H1 (cell line): ENCODE results near the gene SPATA33. TPM values are rescaled to one million over a fixed set of nuclear protein-coding genes. Genes with fewer than 3 reads are reported as not detected.

Experiments used
- CTCF ChIA-PET: fragments of 300-600 bp; sonication (Branson Sonifier 250); formaldehyde crosslinking; loops from one replicate; lab custom pipeline; 2021; ENCODE audit not compliant: partially characterized antibody; lab: Charles Lee
- POLR2A ChIA-PET: fragments of 300-600 bp; sonication (Branson Sonifier 250); formaldehyde crosslinking; loops from one replicate; lab custom pipeline; 2021; ENCODE audit warnings: inconsistent platforms; ENCODE audit not compliant: partially characterized antibody; lab: Charles Lee
- DNase-seq, 2 experiments: peaks; one replicate each; pipeline versions ENCODE4 v3.0.0 to v3.0.0-alpha.2; 2010 to 2022; ENCODE audit warnings: low spot score in 2 of 2, low read depth in 1 of 2, mixed read lengths in 1 of 2
- FAIRE-seq: peaks from 2 replicates; lab custom pipeline; 2011; peaks lifted over from hg19 to GRCh38; lab: Jason Lieb, UNC
- H2AFZ ChIP-seq: 2 replicates; pipeline ENCODE4 v1.8.1; 2012; ENCODE audit warnings: low read length, inconsistent platforms
- H2AK5ac ChIP-seq: 2 replicates; pipeline ENCODE4 v1.6.1; 2013; ENCODE audit warnings: low read depth, low read length
- H2BK120ac ChIP-seq: replicated peaks from 2 replicates; pipeline ENCODE3; 2013; ENCODE audit warnings: low read depth, low read length, inconsistent platforms
- H2BK12ac ChIP-seq: 2 replicates; pipeline ENCODE4 v1.6.1; 2013; ENCODE audit warnings: low read depth, low read length
- H2BK15ac ChIP-seq: 2 replicates; pipeline ENCODE4 v1.6.1; 2013; ENCODE audit warnings: low read length
- H2BK20ac ChIP-seq: 2 replicates; pipeline ENCODE4 v1.6.1; 2013; ENCODE audit warnings: low read length
- H2BK5ac ChIP-seq: 2 replicates; pipeline ENCODE4 v1.6.1; 2013; ENCODE audit warnings: low read depth, low read length
- H3K14ac ChIP-seq: 2 replicates; pipeline ENCODE4 v1.6.1; 2013; ENCODE audit warnings: inconsistent platforms; ENCODE audit not compliant: insufficient read length
- H3K18ac ChIP-seq: 2 replicates; pipeline ENCODE4 v1.6.1; 2013; ENCODE audit warnings: low read length; ENCODE audit errors: extremely low read depth
- H3K23ac ChIP-seq: 2 replicates; pipeline ENCODE4 v1.6.1; 2013; ENCODE audit warnings: inconsistent platforms; ENCODE audit not compliant: insufficient read length
- H3K23me2 ChIP-seq: 2 replicates; pipeline ENCODE4 v1.6.1; 2013; ENCODE audit warnings: low read depth, low read length
- H3K27ac ChIP-seq: 2 replicates; pipeline ENCODE4 v1.6.1; 2011; ENCODE audit warnings: low read depth, low read length, inconsistent platforms
- H3K27me3 ChIP-seq, 4 experiments: replicated peaks in 1 of 4; 1 replicate in 1 of 4; 2 replicates in 3 of 4; pipeline versions ENCODE4 v1.6.1 to v1.8.1; 2011 to 2013; ENCODE audit warnings: low read length in 3 of 4, mild to moderate bottlenecking in 3 of 4, inconsistent platforms in 2 of 4, mixed read lengths in 2 of 4, moderate library complexity in 1 of 4; ENCODE audit not compliant: control insufficient read depth in 3 of 4, insufficient read depth in 3 of 4; ENCODE audit errors: extremely low read depth in 1 of 4
- H3K36me3 ChIP-seq, 4 experiments: 2 replicates each; pipeline versions ENCODE4 v1.6.1 to v1.8.1; 2011 to 2013; ENCODE audit warnings: mild to moderate bottlenecking in 4 of 4, low read length in 3 of 4, moderate library complexity in 2 of 4, control low read depth in 1 of 4, inconsistent platforms in 1 of 4; ENCODE audit not compliant: insufficient read depth in 4 of 4, control insufficient read depth in 2 of 4
- H3K4ac ChIP-seq: replicated peaks from 2 replicates; pipeline ENCODE3; 2013; ENCODE audit warnings: low read length, low read depth, mixed read lengths, inconsistent platforms; ENCODE audit not compliant: insufficient read length
- H3K4me1 ChIP-seq, 4 experiments: replicated peaks in 1 of 4; 1 replicate in 1 of 4; 2 replicates in 3 of 4; pipeline versions ENCODE4 v1.6.1 to v1.8.1; 2011 to 2013; ENCODE audit warnings: low read length in 3 of 4, inconsistent platforms in 2 of 4, mixed read lengths in 1 of 4; ENCODE audit not compliant: insufficient read depth in 4 of 4, control insufficient read depth in 3 of 4
- H3K4me2 ChIP-seq, 2 experiments: 2 replicates each; pipeline versions ENCODE4 v1.6.1 to v1.8.1; 2011 to 2013; ENCODE audit warnings: low read depth in 2 of 2, low read length in 2 of 2, control low read depth in 1 of 2, inconsistent platforms in 1 of 2, mild to moderate bottlenecking in 1 of 2; ENCODE audit not compliant: insufficient read depth in 1 of 2
- H3K4me3 ChIP-seq, 4 experiments: fragments of 200-600, 300-600 bp in 1 of 4; sonication (generic), shearing (Covaris generic), sonication (Bioruptor Twin) in 1 of 4; 2 replicates each; pipeline versions ENCODE4 v1.5.1 to v1.8.1; 2011 to 2016; ENCODE audit warnings: low read length in 4 of 4, low read depth in 3 of 4, control low read depth in 2 of 4, inconsistent platforms in 2 of 4, mild to moderate bottlenecking in 2 of 4, mixed read lengths in 1 of 4, moderate library complexity in 1 of 4; ENCODE audit not compliant: insufficient read depth in 2 of 4; ENCODE audit errors: extremely low read depth in 1 of 4
- H3K56ac ChIP-seq: replicated peaks from 2 replicates; pipeline ENCODE3; 2013; ENCODE audit warnings: low read depth, mild to moderate bottlenecking, mixed read lengths, low read length, inconsistent platforms; ENCODE audit not compliant: insufficient read length
- H3K79me1 ChIP-seq: 2 replicates; pipeline ENCODE4 v1.6.1; 2013; ENCODE audit warnings: low read depth, low read length, control low read depth
- H3K79me2 ChIP-seq, 2 experiments: 2 replicates each; pipeline versions ENCODE4 v1.6.1 to v1.8.1; 2012 to 2013; ENCODE audit warnings: low read length in 2 of 2, mild to moderate bottlenecking in 2 of 2, inconsistent platforms in 1 of 2; ENCODE audit not compliant: insufficient read depth in 2 of 2, control insufficient read depth in 1 of 2
- H3K9ac ChIP-seq, 4 experiments: replicated peaks in 1 of 4; 1 replicate in 1 of 4; 2 replicates in 3 of 4; pipeline versions ENCODE4 v1.6.1 to v1.8.1; 2011 to 2013; ENCODE audit warnings: low read depth in 3 of 4, low read length in 3 of 4, control low read depth in 2 of 4, mild to moderate bottlenecking in 2 of 4, moderate library complexity in 2 of 4, inconsistent platforms in 1 of 4; ENCODE audit errors: extremely low read depth in 1 of 4
- H3K9me3 ChIP-seq, 2 experiments: 2 replicates each; pipeline versions ENCODE4 v1.6.1 to v1.8.1; 2012 to 2013; ENCODE audit warnings: mild to moderate bottlenecking in 2 of 2, moderate library complexity in 2 of 2, control low read depth in 1 of 2, inconsistent platforms in 1 of 2, low read depth in 1 of 2, low read length in 1 of 2, mixed read lengths in 1 of 2; ENCODE audit not compliant: insufficient read depth in 2 of 2
- H4K20me1 ChIP-seq, 2 experiments: replicated peaks in 1 of 2; 2 replicates each; pipeline versions ENCODE3 to v1.8.1; 2011 to 2013; ENCODE audit warnings: inconsistent platforms in 2 of 2, low read length in 2 of 2, mild to moderate bottlenecking in 1 of 2; ENCODE audit not compliant: insufficient read depth in 2 of 2, control insufficient read depth in 1 of 2
- H4K5ac ChIP-seq: 2 replicates; pipeline ENCODE4 v1.6.1; 2013; ENCODE audit warnings: low read length, low read depth, mixed read lengths, inconsistent platforms; ENCODE audit not compliant: insufficient read length
- H4K8ac ChIP-seq: 2 replicates; pipeline ENCODE4 v1.8.0; 2013; ENCODE audit warnings: mild to moderate bottlenecking, moderate library complexity, low read length, inconsistent platforms; ENCODE audit not compliant: insufficient read depth; ENCODE audit errors: extremely low read depth
- H4K91ac ChIP-seq: replicated peaks from 2 replicates; pipeline ENCODE3; 2013; ENCODE audit warnings: low read length, mixed read lengths, inconsistent platforms; ENCODE audit not compliant: insufficient read length
- CBX5 ChIP-seq: fragments of 300-800, 300-1000 bp; sonication (generic); IDR thresholded peaks from 2 replicates; pipeline ENCODE4 v1.7.1; 2016; ENCODE audit warnings: antibody characterized with exemption, low read length, low read depth
- CHD1 ChIP-seq: IDR thresholded peaks from 2 replicates; pipeline ENCODE4 v1.6.1; 2012; ENCODE audit warnings: low read depth, low read length, improper control_type of control experiment
- CREB1 ChIP-seq: IDR thresholded peaks from 2 replicates; pipeline ENCODE4 v1.6.1; 2012; ENCODE audit warnings: inconsistent platforms
- CTBP2 ChIP-seq: IDR thresholded peaks from 2 replicates; pipeline ENCODE4 v1.7.0; 2011; ENCODE audit warnings: borderline replicate concordance, mild to moderate bottlenecking, moderate library complexity, mixed read lengths, low read length; ENCODE audit not compliant: insufficient read depth, insufficient read length
- GTF2F1 ChIP-seq: IDR thresholded peaks from 2 replicates; pipeline ENCODE4 v1.6.1; 2012; ENCODE audit warnings: low read depth, low read length, improper control_type of control experiment, borderline replicate concordance
- JUN ChIP-seq: IDR thresholded peaks from 2 replicates; pipeline ENCODE4 v1.6.1; 2011; ENCODE audit warnings: low read depth, mild to moderate bottlenecking, improper control_type of control experiment, low read length
- JUND ChIP-seq: IDR thresholded peaks from 2 replicates; pipeline ENCODE4 v1.6.1; 2011; ENCODE audit warnings: mild to moderate bottlenecking, improper control_type of control experiment, low read length
- NRF1 ChIP-seq: IDR thresholded peaks from 2 replicates; pipeline ENCODE4 v1.6.1; 2011; ENCODE audit warnings: mild to moderate bottlenecking, low read depth, low read length, improper control_type of control experiment
- SAP30 ChIP-seq: fragments of 300-600 bp; sonication (generic); IDR thresholded peaks from 2 replicates; pipeline ENCODE4 v1.7.1; 2012; ENCODE audit warnings: low read length, moderate library complexity, mild to moderate bottlenecking, inconsistent platforms; ENCODE audit not compliant: insufficient read depth, insufficient replicate concordance
- TAF1 ChIP-seq: IDR thresholded peaks from 2 replicates; pipeline ENCODE4 v1.6.1; 2011; ENCODE audit warnings: mild to moderate bottlenecking, low read depth, low read length
- WGBS, 2 experiments: shearing (Covaris generic) in 1 of 2; methylation state at CpG; one replicate each; pipeline versions ENCODE4 v1.1.6 to v1.1.7; 2013 to 2015; ENCODE audit warnings: low lambda C conversion rate in 2 of 2, mixed read lengths in 2 of 2, inconsistent platforms in 1 of 2, low coverage in 1 of 2, missing lambda C conversion rate in 1 of 2; ENCODE audit not compliant: insufficient replicate concordance in 2 of 2, insufficient coverage in 1 of 2, insufficient read length in 1 of 2; ENCODE audit errors: extremely low coverage in 1 of 2, missing lambda C conversion rate in 1 of 2; 5-methylcytosine and 5-hydroxymethylcytosine counted together
- polyA plus RNA-seq, 7 experiments: library from polyadenylated mRNA; depleted of rRNA in 3 of 7; stranded (reverse) in 5 of 7; unstranded in 2 of 7; fragments of >200 nt in 5 of 7; fragments of 200-250 nt in 2 of 7; gene quantifications; 1 replicate in 5 of 7; 2 replicates in 1 of 7; 4 replicates in 1 of 7; pipeline versions ENCODE4 v1.2.1 to v1.2.3, GENCODE V29; 2011 to 2013; ENCODE audit warnings: missing spikeins in 2 of 7, mixed read lengths in 2 of 7
- total RNA-seq: library from RNA; stranded (reverse); fragmentation: NEBNext Ultra II Directional; extraction: Animal tissue kit (Norgen Biotek cat#: 25700); gene quantifications from 2 replicates; pipeline ENCODE4 v1.2.1, GENCODE V29; 2021
- TF ChIP-seq, protein P1 (sequence below): IDR thresholded peaks from 2 replicates; pipeline ENCODE4 v1.6.1; 2012; ENCODE audit warnings: inconsistent platforms
- TF ChIP-seq, protein P2 (sequence below): IDR thresholded peaks from 2 replicates; pipeline ENCODE4 v1.6.1; 2011; ENCODE audit warnings: low read length, improper control_type of control experiment

SPATA33 gene
- total and polyA plus RNA-seq, 2 of the 8 experiments (the other 6 are each of a cell fraction or from before 2014, with no cell fraction given), result 5.4 to 16.9 TPM

DNA sequence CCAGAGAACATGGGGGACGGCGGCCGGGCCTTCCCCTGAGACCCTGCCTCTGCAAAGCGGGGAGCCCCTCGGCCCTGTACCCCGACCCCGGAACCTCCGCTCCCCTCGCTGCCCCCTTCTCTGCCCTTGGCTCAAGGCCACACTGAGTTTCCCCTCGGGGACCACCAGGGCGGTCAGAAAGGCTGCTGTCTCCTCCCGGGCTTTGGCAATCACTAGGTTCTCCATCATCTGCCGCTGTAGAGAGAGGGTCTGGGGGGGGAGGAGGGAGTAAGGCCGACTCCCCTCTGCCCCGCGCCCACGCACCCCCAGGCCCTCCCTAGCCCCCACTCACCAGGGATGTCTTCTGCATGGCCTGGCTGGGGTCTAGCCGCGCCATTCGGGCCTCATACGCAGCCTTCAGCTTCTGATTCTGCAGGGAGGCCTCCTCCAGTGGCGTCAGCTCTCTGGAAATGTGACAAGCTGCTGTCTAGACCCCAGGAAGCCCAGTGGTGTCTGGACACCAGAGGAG is 54.7 kb downstream of the SPATA33 start:
- no peaks in the 10 kb centered on the region for H3K79me2 ChIP-seq
- H3K27ac ChIP-seq, result no peak overlapping the region
- no peak overlapping the region for H2AFZ ChIP-seq
- no peaks in the 10 kb centered on the region for H3K9me3 ChIP-seq
- 0 out of 2 replicates have a peak overlapping the region, but pooled peaks have one; percentile 44 for H2BK5ac ChIP-seq
- H3K23ac ChIP-seq, result no peak overlapping the region
- H3K4ac ChIP-seq, result no peak overlapping the region
- peak overlapping the region; percentile 8 to 83 (median 68); a peak in 6 of 7 replicates for H3K9ac ChIP-seq
- no peak overlapping the region for H2BK120ac ChIP-seq
- peaks cover 0 to 6% (median 1%) of the 10 kb centered on the region in 4 experiments; a peak in 4 of 7 replicates for H3K27me3 ChIP-seq
- DNase-seq (no peak), FAIRE-seq (no peak)
- ChIA-PET POLR2A (interaction anchor here (0.6 to 16.7 kb wide), 7 partner anchors 5 to 213 kb away, joined by 3 to 193 read pairs (median 4); partner anchors contain the start of genes SPATA2L and VPS9D1), CTCF (interaction anchor here (6.2 kb wide), 1 partner anchor 12 kb away, joined by 36 read pairs; the partner anchor contains the start of gene SPATA2L)
- H2BK20ac ChIP-seq, result no peak overlapping the region
- no peak overlapping the region for H2BK12ac ChIP-seq
- peaks cover 3% of the 10 kb centered on the region; the same call in 1 of the 2 replicates for H3K23me2 ChIP-seq
- peaks cover 4 to 7% of the 10 kb centered on the region in 2 experiments for H4K20me1 ChIP-seq
- H3K4me3 ChIP-seq, result peak overlapping the region; percentile 73 to 91 (median 78)
- H2AK5ac ChIP-seq, result no peak overlapping the region
- H3K4me2 ChIP-seq, result peak overlapping the region; percentile 58 to 72
- H3K18ac ChIP-seq, result no peak overlapping the region
- no peak overlapping the region for H3K14ac ChIP-seq
- H3K79me1 ChIP-seq, result 0 out of 2 replicates have a peak, but pooled peaks cover 2% of the 10 kb centered on the region
- H2BK15ac ChIP-seq, result no peak overlapping the region
- no peak overlapping the region for H3K56ac ChIP-seq
- no peak overlapping the region for H4K5ac ChIP-seq
- H4K8ac ChIP-seq, result peak overlapping the region; percentile 97; the same call in 1 of the 2 replicates
- peaks cover 0 to 10% (median 5%) of the 10 kb centered on the region in 4 experiments; a peak in 3 of 8 replicates for H3K36me3 ChIP-seq
- H3K4me1 ChIP-seq, result peaks cover 0 to 14% (median 11%) of the 10 kb centered on the region in 4 experiments; a peak in 6 of 7 replicates
- H4K91ac ChIP-seq, result no peak overlapping the region
- 26% methylated on average over 11 of the region's 22 CpGs; no CpG with 5 or more reads in 1 of the 2 experiments for WGBS, 2 experiments
- TF ChIP-seq, protein P1, sequence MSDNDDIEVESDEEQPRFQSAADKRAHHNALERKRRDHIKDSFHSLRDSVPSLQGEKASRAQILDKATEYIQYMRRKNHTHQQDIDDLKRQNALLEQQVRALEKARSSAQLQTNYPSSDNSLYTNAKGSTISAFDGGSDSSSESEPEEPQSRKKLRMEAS, result no peak
- TF ChIP-seq CBX5 (no peak), NRF1 (no peak), JUN (no peak), JUND (no peak), SAP30 (no peak), GTF2F1 (no peak), CTBP2 (no peak), CREB1 (no peak), TAF1 (no peak), CHD1 (no peak)
- TF ChIP-seq, protein P2, sequence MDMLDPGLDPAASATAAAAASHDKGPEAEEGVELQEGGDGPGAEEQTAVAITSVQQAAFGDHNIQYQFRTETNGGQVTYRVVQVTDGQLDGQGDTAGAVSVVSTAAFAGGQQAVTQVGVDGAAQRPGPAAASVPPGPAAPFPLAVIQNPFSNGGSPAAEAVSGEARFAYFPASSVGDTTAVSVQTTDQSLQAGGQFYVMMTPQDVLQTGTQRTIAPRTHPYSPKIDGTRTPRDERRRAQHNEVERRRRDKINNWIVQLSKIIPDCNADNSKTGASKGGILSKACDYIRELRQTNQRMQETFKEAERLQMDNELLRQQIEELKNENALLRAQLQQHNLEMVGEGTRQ, result no peak
